ENCODE measurements around the gene WWC1.
"Not testable (repeated sequence)": the region's sequence is repeated elsewhere in the genome, so short reads cannot be mapped to it uniquely, and the experiment has no call there.

The WWC1 gene

GRCh38 chr5:168334695-168335094, 43.2 kb downstream of the WWC1 start:
- DNase-seq (ENCODE audit: low spot score), result no peak

DNA sequence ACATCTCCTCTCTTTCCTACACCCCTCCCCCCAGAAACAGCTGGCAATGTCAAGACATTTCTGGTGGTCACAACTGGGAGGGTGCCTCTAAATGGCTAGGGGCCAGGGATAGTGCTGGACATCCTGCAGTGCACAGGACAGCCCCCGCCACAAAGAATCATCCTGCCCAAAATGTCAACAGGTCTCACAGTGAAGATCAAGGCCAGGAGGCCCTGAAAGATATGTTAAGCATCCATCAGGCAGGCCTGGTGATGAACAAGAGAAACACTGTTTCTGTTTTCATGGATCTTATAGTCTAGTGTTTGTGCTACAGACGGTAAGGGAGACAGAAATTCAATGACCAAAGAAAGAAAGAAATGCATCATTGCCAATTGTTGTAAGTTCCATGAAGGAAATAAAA, 45.9 kb downstream of the WWC1 start:
- no peak for DNase-seq (ENCODE audit: low spot score)

DNA sequence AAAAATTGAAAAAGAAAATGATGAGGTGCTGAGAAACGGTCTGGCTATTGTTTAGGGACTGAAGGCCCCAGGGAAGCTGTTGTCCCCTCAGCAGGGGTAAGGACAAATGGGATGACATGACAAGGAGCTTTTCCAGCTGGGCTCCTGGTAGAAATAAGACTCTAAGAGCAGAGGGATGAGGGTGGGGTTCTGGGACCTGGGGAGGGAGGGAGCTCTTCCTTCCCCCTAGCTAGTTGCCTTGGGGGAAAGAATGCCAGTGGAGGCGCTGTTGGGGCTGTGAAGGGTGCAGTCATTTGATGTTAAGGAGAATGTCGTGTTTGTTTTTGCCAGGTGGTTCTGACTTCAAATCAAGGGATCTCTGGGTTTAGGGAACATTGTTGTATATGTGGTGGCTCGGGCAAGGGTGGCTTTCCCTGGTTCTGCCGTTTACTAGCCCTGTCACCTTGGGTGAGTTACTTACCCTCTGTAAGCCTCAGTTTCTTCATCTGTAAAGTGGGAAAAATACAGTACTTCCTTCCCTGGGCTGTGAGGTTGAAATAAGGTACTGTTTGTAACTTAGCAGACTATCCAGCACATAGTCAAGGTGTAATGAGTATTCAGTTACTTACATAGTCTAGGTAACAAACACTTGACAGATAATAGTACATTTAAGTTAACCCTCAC, 47.8 kb downstream of the WWC1 start:
- DNase-seq (ENCODE audit: low spot score), result no peak

DNA sequence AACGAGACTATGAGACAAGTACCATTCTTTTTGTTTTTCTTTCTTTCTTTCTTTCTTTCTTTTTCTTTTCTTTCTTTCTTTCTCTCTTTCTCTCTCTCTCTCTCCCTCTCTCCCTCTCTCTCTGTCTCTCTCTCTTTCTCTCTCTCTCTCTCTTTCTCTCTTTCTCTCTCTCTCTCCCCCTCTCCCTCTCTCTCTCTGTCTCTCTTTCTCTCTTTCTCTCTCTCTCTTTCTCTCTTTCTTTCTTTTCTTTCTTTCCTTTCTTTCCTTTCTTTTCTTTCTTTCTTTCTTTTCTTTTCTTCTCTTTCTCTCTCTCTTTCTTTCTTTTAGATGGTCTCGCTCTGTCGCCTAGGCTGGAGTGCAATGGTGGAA, 48.3 kb downstream of the WWC1 start:
- not testable (repeated sequence) for DNase-seq (ENCODE audit: low spot score)

- no peak for DNase-seq (ENCODE audit: low spot score)
These were observed 49.0 kb downstream of the WWC1 start for GRCh38 chr5:168340487-168340886.

GRCh38 chr5:168341178-168341577, 49.7 kb downstream of the WWC1 start:
- no peak for DNase-seq (ENCODE audit: low spot score)

GRCh38 chr5:168342151-168342825, 50.8 kb downstream of the WWC1 start:
- no peak for DNase-seq (ENCODE audit: low spot score)

DNA sequence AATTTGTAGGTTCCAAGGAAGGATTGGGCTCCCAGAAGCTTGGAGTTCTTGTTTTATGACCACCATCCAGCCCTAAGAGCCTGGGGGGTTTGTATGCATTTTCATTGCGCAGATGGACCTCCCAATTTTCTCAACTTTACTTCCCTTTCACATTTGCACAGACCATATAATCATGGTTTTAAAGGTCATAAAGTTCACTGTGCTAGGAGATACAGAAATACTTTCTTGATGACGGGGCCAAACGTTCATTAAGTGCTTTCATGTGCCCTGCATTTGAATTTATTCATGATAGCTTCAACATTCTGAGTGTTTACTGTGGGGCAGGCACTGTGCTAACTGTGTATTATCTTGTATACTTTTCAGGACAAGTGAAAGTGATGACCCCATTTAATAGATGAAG, 51.5 kb downstream of the WWC1 start:
- DNase-seq (ENCODE audit: low spot score), result no peak

- no peak for DNase-seq (ENCODE audit: low spot score)
These were observed 55.0 kb downstream of the WWC1 start for GRCh38 chr5:168346417-168346816.

GRCh38 chr5:168347368-168348083, 56.1 kb downstream of the WWC1 start:
- no peak for DNase-seq (ENCODE audit: low spot score)

DNA sequence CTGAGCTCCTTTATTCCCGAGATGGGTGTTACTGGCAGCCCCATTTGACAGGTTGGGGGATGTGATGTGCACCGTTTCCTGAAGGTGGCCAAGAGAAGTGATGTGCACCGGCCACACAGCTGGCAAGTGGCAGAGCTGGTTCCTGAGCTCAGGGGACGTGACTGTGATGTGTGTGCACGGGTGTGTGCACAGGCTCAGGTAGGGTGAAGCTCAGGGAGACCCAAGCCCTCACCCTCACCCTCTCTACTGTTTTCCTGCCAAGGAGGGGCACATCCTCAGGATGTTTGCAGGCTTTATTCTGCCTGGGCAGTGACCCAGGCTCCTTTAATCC, 56.6 kb downstream of the WWC1 start:
- no peak for DNase-seq (ENCODE audit: low spot score)

GRCh38 chr5:168350315-168350714, 58.9 kb downstream of the WWC1 start:
- DNase-seq (ENCODE audit: low spot score), result no peak

DNA sequence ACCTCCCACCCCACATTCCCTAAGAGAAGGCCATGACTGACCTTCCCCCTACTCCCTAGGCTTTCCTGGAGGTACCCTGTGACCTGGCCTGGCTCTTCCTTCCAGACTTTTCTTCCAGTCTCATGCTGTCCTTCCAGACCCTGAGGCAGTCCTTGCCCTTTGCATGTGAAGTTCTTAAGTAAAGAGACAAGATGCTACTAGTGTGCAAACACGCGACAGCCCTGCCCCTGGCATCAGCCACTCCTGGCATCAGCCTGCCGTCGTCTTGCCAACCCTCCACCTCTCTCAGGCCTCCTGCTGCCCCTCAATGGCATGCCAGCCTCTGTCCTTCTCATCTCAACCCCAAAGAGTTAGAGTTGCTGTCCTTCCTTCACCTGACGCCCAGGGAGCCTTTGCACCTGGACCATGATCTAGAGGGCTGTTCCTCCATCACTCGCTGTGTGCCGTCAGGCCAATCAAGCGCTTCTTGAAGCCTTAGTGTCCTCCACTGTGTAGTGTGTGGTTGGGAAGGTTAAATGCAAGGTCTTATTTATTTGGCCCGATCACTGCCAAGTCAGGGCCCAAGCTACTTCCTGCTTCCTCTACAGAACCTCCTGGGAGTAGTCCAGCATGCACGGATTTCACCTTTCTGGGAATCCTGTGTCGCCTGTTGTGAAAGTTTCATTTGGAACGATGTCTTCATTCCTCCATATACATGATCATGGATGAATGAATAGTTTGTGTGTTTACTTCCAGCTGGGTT, 61.9 kb downstream of the WWC1 start:
- DNase-seq (ENCODE audit: low spot score), result no peak

- no peak for DNase-seq (ENCODE audit: low spot score)
These were observed 63.0 kb downstream of the WWC1 start for GRCh38 chr5:168354397-168354796.

DNA sequence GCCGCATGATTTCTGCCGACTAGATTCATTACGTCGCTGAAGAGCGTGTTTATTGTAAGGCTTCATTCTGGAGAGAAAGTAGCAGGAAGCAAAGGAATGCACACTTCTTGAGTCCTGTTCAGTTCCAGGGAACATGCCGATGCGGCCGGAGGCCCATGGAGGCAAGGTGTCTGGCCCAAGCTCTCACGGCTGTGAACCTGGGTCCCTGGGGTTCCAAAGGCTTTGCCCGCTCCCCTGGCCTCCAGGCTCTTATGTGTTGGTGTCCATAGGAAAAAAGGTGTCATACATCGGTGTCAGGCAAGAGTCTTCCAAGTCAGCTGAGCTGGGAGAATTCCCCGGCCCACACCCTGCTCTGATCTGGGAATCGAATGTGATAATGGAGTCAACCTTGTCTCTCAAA, 64.7 kb downstream of the WWC1 start:
- DNase-seq (ENCODE audit: low spot score), result no peak

GRCh38 chr5:168356592-168356991, 65.1 kb downstream of the WWC1 start:
- DNase-seq (ENCODE audit: low spot score), result no peak

- DNase-seq (ENCODE audit: low spot score), result no peak
These were observed 66.4 kb downstream of the WWC1 start for GRCh38 chr5:168357876-168358275.

DNA sequence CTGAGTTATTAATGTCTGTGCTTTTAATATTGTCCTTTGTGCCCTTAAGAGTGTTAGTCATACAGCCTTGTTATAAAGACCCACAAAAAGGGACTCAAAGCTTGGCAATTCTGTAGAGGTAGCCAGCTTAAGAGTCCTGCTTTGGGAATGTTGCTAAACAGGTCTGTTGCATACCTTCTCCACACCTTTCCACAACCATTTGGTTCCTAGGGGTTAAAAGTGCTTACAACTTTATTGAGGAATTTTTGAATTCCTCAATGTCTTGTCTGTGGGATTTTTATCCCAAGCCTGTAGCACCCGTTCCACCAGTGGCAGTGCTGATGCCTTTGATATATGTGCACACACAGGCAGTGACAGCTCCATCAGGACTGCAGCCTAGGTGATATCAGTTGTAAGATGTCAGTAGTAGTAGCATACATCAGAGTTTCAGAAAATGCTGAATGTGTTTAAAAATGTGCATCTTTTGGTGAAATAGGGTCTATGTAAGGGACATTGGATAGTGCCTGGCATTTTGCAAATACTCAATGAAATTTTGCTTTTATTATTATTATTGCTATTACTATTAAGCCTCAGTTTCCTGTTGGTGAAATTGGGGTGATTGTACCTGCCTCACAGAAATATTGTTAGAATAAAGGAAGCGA, 68.5 kb downstream of the WWC1 start:
- DNase-seq (ENCODE audit: low spot score), result no peak

DNA sequence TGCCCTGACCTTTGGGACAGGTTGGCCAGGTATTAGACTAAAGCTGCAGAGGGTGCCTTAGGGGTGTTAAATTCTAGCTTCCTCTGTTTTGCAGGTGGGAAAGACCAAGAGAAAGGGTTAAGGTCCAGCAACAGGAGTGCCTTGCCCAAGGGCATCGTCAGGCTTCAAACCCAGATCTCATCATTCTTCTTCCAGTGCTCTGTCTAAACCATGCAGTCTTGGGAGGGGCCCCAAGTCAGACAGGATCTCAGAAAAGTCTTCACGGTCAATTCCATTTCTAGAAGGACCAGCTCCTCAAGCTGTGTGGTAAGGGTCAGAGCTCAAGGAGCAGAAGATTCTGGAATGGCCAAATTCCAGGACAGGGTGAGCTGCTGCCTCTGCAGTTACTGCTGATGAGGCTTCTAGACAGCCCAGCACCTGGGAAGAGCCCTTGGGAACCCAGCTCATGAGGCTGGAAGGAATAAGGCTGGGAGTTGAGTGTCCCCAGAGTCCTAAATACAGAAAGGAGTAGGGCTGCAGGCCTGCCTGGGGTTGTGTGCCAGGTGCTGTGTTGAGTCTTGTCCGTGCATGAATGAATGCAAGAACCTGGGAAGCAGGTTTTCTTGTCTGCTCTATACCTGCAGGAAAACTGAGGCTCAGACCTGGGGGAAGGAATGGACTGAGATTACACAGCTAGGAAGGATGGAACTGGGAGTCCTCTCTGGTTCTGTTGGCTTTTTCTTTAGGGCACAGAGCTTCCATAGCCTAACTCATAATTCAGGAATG, 69.3 kb downstream of the WWC1 start:
- DNase-seq (ENCODE audit: low spot score), result no peak

DNA sequence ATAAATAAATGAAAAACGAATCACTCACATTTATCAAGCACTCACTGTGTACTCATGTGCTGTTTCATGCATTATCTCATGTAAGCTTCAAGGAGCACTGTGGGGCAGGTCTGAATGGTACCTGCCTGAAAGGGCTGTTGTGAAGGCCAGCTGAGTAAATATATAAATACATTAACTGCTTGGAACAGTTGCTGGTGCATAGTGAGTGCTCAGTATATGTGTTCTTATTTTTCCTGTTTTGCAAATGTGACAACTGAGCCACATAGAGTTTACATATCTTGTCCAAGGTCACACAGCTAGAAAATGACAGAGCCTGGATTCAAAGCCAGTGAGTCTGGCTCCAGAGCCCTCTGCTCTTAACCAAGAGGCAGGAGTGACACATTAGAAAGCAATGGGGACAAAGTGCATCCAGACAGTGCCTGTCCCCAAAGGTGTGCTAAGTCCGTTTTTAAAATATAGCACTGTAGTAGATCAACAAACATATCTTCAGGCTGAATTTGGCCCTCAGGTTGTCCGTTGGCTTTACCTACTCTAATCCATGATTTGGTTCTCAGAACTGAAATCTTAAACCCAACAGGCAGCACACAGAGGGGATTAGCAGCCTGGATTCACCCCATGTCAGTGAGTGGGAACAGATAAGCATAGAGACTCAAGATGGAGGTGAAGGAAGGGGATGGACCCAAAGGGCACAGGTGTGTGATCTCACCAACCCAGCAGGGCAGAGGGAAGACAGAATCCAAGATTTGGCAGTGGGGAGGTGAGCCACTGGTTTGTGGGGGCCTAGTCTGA, 70.8 kb downstream of the WWC1 start:
- DNase-seq (ENCODE audit: low spot score), result no peak

GRCh38 chr5:168364151-168364661, 72.8 kb downstream of the WWC1 start:
- DNase-seq (ENCODE audit: low spot score), result no peak

All from globus pallidus (tissue), 1 donor.